GM21381 (cell line): ENCODE measurements around the gene ZNF750.

Experiments
- ATAC-seq: cut with Tn5 transposase; IDR thresholded peaks from one replicate; pipeline ENCODE4 v1.9.1; 2021; ENCODE audit warnings: mild to moderate bottlenecking, moderate library complexity; ENCODE audit not compliant: unreplicated experiment

The ZNF750 gene

GRCh38 chr17:82836823-82837357 lies 2.9 kb downstream of the ZNF750 start:
- no peak for ATAC-seq

- ATAC-seq, result no peak
Measured at GRCh38 chr17:82835766-82836512, 3.9 kb downstream of the ZNF750 start.

DNA sequence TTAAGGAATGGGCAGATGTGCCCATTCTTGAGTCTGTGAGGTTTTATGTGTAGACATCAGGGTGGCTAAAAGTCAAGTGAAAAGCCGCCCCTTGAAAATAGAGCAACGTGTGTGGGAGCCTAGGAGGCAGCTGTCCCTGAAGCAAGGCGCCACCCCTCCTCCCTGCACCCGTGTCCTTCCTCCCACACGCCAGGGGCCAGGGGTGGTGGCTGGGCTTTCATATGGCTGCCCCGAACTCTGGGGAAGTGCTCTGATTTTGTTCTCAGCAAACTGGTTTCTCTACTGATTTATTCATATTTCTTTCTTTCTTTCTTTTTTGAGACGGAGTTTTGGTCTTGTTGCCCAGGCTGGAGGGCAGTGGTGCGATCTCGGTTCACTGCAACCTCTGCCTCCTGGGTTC lies 4.7 kb downstream of the ZNF750 start:
- ATAC-seq, result no peak

- ATAC-seq, result no peak
Measured at GRCh38 chr17:82832881-82833475, 6.8 kb downstream of the ZNF750 start.

DNA sequence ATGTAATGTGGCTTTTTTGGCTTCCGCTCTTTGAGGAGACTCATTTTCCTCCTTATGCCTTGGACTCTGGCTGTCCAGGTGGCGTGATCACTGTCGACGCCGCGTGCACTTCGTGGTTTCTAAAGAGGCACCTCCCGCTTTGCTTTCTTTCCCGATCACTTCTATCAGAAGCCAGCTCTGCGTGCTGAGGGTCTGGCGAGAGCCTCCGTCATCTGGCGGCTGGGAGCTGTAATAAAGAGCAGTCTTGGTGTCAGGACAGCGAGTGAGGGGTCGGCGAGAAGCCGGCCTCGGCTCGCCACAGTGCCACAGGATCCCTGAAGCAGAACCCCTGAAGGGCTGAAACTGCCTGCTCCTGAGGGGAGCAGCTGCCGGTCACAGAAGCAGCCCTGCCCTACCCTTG lies 7.4 kb downstream of the ZNF750 start:
- ATAC-seq, result no peak

DNA sequence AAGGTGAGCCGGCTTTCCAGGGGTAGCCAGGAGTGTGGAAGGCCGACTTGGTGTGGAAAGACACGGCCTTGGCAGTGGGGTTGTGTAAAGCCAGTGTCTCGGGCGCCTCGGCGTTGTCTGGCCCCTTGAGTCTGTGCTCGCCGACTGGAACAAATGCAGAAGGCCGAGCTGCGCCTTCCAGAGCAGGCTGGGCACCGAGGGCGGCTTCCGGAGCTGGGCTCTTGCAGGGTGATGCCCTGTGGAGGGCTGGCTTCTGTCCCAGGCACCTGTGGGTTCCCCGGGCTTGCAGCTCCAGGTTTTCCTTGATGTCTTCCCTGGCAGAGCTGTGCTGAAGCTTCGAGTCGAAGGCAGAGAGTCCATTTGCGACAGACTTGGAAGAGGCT lies 8.0 kb downstream of the ZNF750 start:
- ATAC-seq, result no peak

DNA sequence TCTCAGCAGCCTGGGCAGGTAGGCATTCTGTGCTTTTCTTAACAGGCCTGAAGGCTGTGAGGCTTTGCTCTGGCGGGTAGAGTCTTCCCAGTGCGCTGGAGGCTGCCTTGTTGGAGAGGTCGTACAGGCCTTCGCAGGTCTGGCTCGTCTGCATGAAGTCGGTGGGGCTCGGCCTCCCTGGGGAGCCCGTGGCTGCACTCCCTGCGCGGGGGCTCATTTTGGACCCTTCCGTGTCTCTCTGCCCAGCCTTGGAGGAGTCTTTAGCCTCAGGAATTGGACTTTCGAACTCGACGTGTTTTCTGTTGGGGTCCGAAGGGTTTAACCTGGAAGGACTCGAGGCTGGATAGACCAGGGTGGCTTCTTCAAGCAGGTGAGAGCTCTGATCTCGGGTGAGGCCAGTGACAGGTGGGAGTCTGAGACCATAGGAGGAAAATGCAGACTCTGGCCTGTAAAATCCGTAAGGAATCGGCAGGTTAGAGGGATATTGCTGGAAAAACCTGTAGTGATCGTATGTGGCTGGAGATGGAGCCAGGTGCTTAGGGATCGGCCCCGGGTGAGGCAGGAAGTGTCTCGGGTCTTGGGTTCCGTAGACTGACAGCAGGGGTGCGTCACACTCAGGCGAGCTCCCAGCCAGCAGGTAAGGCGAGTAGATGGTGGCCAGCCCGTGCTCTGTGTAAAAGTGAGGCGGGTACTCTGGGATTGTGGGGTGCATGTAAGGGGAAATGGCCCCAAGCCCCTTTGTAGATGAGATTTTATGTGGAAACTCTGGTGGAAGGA lies 8.6 kb downstream of the ZNF750 start:
- no peak for ATAC-seq

- no peak for ATAC-seq
Measured at GRCh38 chr17:82830249-82830661, 9.6 kb downstream of the ZNF750 start.

DNA sequence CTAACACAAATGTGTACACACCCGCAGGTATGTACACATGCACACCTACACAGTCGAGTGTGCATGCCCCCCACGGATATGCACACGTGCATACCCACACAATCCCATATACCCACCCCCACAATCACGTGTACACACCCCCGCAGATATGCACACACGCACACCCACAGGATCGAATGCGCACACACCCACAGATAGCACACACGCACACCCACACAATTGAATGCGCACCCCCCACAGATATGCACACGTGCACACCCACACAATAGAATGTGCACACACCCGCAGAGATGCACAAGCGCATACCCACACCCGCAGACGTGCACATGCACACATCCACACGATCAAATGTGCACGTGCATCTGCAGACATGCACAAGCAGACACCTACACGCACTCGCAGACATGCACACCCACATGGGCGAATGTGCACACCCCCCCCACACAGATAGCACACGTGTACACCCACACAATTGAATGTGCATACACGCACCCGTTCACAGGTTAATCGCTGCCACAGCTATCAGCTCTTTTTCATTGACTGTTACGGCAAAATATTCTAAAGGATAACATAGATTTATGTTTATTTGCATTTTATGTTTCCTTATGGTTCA lies 10.8 kb downstream of the ZNF750 start:
- no peak for ATAC-seq

DNA sequence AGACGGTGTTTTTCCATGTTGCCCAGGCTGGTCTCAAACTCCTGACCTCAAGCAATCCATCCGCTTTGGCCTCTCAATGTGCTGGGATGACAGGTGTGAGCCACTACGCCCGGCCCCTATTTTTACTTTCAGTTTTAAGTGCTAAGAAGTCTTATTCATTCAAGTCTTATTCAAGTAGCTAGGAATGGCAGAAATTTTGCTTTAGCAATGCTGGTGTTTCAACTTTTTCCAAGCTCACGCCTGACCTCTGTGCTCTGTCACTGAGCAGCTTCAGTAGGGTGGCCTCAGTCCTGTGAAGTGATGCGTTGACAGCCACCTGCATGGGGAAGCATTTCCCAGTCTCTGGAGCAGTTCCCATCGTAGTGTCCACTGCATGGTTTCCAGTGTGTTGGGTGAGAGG lies 12.9 kb downstream of the ZNF750 start:
- ATAC-seq, result no peak

DNA sequence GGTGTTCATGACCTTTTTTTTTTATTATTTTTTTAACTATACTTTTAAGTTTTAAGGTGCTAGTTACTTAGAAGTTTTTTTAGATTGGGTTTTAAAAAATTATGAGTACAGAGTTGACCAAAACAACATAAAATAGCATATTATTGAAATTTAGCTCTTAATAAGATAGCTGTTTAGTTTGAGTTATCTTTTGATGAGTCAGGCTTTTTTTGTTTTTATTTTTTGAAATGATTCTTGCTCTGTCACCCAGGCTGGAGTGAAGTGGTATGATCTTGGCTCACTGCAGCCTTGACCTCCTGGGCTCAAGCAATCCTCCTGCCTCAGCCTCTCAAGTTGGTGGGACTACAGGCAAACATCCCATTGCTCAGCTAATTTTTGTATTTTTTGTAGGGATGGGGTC lies 13.6 kb downstream of the ZNF750 start:
- ATAC-seq, result no peak

DNA sequence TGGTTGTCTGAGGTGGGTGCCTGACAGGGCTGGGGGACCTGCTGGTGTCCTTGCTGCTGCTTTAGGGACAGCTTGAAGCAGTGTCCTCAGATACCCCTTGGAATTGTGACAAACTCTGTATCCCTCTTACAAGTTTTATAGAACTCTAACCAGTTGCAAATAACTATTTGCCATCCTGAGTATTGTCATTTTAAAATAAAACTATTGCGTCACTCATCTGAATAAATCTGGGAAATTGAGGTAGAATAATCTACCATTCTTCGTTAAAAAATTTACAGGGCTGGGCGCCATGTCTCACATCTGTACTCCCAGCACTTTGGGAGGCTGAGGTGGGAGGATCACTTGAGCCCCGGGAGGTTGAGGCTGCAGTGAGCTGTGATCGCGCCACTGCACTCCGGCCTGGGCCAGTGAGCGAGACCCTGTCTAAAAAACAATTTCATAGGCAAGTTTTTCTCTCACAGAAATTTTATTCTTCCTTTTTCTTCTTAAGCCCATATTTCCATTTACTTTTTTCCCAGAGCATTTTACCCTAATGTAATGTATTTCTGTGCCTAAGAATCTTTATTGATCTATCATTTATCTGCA lies 14.2 kb downstream of the ZNF750 start:
- no peak for ATAC-seq

DNA sequence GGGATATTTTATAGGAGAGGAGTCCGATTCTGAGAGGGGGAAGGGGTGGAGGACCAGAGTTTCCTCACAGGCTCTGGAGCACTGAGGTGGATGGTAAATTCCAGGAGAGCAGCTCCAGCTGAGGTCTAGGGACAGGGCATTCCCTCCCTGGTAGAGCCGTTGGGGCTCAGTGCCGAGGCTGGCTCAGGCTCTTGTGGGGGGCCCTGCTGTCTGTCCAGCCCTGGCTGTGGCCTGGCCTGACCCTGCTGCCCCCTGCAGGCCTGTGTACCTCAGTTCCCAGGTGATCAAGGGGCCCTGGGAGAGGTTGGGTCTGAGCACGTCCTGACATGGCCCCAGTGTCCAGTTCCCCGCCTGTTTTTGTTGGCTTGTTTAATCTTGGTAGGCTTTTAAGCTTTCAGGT lies 16.8 kb downstream of the ZNF750 start:
- no peak for ATAC-seq

- ATAC-seq, result no peak
Measured at GRCh38 chr17:82822281-82822680, 17.5 kb downstream of the ZNF750 start.

- ATAC-seq, result no peak
Measured at GRCh38 chr17:82821554-82821953, 18.3 kb downstream of the ZNF750 start.

DNA sequence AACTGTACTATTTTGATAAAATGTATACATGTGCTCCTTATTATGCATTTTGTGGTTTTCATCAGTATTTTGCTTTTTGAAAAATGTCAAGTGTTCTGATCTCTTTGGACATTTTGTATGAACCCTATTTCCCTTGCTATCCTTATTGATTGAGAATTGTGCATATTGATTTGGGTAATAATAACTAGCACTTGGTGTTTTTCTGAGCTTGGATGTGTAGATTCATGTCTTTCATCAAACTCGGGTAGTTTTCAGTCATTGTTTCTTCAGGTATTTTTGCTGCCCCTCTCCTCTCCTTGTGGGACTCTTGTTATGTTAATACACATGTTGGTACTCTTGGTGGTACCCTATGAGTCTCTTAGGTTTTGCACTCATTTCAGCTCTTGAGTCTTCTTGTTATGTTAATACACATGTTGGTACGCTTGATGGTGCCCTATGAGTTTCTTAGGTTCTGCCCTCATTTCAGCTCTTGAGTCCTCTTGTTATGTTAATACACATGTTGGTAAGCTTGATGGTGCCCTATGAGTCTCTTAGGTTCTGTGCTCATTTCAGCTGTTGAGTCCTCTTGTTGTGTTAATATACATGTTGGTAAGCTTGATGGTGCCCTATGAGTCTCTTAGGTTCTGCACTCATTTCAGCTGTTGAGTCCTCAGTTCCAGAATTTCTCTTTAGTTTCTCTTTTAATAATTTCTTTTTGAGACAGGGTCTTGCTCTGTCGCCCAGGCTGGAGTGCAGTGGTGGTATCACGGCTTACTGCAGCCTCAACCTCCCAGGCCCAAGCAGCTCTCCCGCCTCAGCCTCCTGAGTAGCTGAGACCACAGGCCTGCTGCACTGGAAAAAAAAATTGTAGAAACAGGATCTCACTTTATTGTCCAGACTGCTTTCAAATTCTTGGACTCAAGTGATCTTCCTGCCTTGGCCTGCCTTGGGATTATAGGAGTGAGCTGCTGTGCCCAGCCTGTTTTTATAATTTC lies 19.3 kb downstream of the ZNF750 start:
- no peak for ATAC-seq

GRCh38 chr17:82817947-82818346 lies 21.9 kb downstream of the ZNF750 start:
- no peak for ATAC-seq

- ATAC-seq, result no peak
Measured at GRCh38 chr17:82816358-82816757, 23.5 kb downstream of the ZNF750 start.

- no peak for ATAC-seq
Measured at GRCh38 chr17:82815790-82816305, 24.0 kb downstream of the ZNF750 start.

GRCh38 chr17:82815354-82815753 lies 24.5 kb downstream of the ZNF750 start:
- no peak for ATAC-seq
